ENCODE data around the gene CCDC30.

DNA sequence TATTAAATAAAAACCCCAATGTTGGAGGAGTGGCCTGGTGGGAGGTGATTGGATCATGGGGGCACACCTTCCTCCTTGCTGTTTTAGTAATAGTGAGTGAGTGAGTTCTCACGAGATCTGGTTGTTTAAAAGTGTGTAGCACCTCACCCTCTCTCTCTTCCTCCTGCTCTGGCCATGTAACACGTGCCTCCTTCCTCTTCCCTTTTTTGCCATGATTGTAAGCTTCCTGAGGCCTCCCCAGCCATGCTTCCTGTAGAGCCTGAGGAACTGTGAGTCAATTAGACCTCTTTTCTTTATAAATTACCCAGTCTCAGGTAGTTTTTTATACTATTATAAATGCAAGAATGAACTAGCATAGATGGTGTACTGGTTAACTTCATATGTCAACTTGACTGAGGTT lies 68.0 kb downstream of the CCDC30 start:
- TF ChIP-seq POLR2A (IDR thresholded peaks at IDR 0.05) (no peak), POLR2AphosphoS5 (IDR thresholded peaks at IDR 0.05; ENCODE audit: insufficient read depth in 1 of 2, low read depth in 1 of 2) (no peak)
- TF ChIP-seq, protein P1, sequence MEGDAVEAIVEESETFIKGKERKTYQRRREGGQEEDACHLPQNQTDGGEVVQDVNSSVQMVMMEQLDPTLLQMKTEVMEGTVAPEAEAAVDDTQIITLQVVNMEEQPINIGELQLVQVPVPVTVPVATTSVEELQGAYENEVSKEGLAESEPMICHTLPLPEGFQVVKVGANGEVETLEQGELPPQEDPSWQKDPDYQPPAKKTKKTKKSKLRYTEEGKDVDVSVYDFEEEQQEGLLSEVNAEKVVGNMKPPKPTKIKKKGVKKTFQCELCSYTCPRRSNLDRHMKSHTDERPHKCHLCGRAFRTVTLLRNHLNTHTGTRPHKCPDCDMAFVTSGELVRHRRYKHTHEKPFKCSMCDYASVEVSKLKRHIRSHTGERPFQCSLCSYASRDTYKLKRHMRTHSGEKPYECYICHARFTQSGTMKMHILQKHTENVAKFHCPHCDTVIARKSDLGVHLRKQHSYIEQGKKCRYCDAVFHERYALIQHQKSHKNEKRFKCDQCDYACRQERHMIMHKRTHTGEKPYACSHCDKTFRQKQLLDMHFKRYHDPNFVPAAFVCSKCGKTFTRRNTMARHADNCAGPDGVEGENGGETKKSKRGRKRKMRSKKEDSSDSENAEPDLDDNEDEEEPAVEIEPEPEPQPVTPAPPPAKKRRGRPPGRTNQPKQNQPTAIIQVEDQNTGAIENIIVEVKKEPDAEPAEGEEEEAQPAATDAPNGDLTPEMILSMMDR (IDR thresholded peaks at IDR 0.05) = no peak

Measured in vagina (tissue), 2 donors.